Hematopoietic multipotent progenitor cell treated with erythropoietin and hydrocortisone succinate and interleukin-3 and kit ligand, for 15 days (in vitro differentiated cells): ENCODE results near the gene ELF2.
A peak's percentile ranks its signal among the peaks of the same experiment; 100 is the strongest.
"Not testable (repeated sequence)": the region's sequence is repeated elsewhere in the genome, so short reads cannot be mapped to it uniquely, and the experiment has no call there.

ENCODE experiments used
- DNase-seq: peaks from one replicate; pipeline ENCODE4 v3.0.0-alpha.2; 2015; ENCODE audit warnings: low spot score

ELF2 gene

GRCh38 chr4:139142980-139143379 lies 34.0 kb downstream of the ELF2 start:
- no peak for DNase-seq

GRCh38 chr4:139142087-139142486 lies 34.9 kb downstream of the ELF2 start:
- DNase-seq: no peak

GRCh38 chr4:139137763-139138162 lies 39.3 kb downstream of the ELF2 start:
- no peak for DNase-seq

DNA sequence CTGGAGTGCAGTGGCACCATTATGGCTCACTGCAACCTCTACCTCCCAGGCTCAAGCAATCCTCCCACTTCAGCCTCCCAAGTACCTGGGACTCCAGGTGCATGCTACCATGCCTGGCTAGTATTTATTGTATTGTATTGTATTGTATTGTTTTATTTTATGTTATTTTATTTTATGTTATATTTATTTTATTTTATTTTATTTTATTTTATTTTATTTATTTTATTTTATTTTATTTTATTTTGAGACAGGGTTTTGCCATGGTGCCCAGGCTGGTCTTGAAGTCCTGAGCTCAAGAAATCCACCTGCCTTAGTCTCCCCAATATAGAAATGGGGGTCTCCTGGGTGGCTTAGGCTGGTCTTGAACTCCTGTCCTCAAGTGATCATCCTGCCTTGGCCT lies 42.6 kb downstream of the ELF2 start:
- no peak for DNase-seq

GRCh38 chr4:139131209-139131870 lies 45.7 kb downstream of the ELF2 start:
- no peak for DNase-seq

GRCh38 chr4:139129206-139129605 lies 47.8 kb downstream of the ELF2 start:
- DNase-seq: no peak

GRCh38 chr4:139126898-139127297 lies 50.1 kb downstream of the ELF2 start:
- DNase-seq: no peak

- DNase-seq: no peak
Observed at GRCh38 chr4:139123910-139124309, 53.1 kb downstream of the ELF2 start.

DNA sequence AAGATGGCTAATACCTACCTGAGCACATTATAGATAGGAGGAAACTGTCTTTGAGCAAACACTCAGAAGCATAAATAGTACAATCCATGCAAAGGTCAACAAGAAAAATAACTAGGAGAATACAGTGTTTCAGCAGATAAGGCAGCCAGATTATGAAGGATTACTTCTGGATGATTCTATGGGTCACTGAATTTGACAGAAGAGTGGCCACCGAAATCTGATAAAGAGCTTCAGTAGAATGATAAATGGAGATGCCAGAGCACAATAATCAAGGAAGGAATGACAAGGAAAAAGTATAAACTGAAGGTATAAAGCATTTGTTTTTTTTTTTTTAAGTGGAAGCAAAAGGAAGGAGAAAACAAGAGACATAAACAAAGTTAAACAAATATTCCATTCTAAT lies 58.7 kb downstream of the ELF2 start:
- DNase-seq: no peak

GRCh38 chr4:139115226-139115625 lies 61.8 kb downstream of the ELF2 start:
- no peak for DNase-seq

DNA sequence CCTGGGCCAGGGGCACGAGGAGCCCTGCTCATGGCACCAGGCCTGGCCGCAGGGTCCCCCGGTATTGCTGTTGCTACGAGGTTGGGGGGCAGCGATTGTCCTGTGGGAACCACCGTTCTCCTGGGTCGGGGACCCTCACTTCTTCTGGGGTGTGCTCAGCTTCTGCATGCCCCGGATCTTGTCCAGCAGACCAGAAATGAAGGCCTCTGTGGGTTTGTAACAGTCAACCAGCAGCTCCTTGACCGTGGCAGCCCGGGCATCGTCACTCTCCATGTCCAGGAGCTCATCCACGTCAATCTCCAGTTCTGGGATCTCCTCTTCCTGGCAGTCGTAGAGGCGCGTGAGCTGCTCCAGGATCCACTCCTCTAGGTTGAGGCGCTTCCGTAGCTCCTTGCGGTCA lies 62.2 kb downstream of the ELF2 start:
- not testable (repeated sequence) for DNase-seq

GRCh38 chr4:139112650-139113049 lies 64.4 kb downstream of the ELF2 start:
- DNase-seq: no peak

DNA sequence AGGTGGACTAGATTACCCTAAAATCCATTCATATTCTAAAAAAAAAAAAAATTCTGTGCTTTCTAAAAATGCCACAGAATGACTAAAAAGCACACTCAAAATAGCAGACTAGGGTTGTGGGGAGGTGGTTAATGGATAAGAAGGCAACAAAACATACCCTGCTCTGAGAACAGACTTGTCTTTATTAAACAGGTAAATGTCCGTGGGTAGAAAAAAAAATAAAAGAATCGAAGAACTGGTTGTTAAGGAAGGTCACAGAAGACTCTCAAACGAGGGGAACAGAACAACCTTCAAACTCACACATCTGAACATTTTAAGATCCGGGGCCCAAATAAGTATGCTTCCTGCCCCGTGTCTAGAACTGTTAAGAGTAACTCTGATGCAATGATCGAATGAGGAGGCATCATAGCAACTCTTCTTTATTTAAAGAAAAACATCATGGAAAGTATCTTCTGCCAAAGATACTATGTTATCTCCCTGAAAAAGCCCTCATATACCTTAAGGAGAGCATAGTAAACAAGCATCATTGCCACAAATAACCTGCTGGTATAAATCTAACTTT lies 68.4 kb downstream of the ELF2 start:
- DNase-seq: no peak

- peak; percentile 87 for DNase-seq
Observed at GRCh38 chr4:139099366-139099982, 77.5 kb downstream of the ELF2 start.

- DNase-seq: no peak
Observed at GRCh38 chr4:139092271-139092670, 84.7 kb downstream of the ELF2 start.

DNA sequence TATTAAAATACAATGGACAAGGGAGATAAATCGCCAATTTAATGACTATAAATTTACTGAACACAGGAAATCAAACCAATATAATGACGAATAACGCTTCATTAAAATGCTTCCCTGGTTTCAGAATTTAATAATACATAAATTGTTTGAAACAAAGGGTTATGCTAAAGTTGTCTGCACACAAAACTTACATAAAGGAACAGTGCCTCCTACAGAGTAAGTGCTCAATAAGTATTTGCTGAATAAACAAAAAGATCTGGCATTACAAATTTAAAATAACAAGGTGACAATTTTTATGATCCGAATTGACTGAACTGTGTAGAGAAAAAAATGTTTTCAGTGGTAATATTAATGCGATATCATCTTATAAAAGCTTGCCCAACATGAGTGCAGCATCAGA lies 91.9 kb downstream of the ELF2 start:
- peak; percentile 37 for DNase-seq

DNA sequence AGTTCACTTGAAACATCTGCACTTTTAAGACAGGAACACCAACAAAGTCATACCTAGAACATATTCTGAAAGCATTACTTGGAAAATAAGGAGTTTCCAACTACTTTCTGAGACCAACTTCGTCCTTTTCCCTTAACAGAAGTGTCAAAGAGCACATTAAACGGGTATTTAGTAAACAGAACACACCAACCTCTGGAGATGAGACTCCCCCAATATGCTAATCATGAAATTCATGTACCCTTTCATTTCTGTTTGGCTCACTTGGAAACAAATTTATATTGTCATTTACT lies 92.3 kb downstream of the ELF2 start:
- DNase-seq: peak; percentile 31

- DNase-seq: peak; percentile 81
Observed at GRCh38 chr4:139083956-139084803, 92.8 kb downstream of the ELF2 start.

DNA sequence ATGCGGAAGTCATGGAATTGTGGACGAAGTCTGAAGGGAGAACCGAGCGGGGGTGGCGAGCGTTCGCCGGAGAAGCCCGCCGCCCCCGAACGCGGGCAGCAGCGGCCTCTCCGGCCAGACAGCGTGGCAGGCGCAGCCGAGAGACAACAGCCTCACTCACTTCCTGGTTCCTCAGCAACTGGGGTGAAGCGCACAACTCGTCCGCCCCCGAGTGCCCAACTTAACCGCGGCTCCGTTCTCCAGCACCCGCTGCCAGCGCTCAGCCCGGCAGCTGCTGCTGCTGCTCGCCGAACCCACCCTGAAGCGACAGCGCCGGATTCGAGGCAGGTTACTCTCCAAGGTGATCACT lies 93.4 kb downstream of the ELF2 start:
- peak; percentile 61 for DNase-seq

GRCh38 chr4:139082750-139083606 lies 94.0 kb downstream of the ELF2 start:
- peak; percentile 94 for DNase-seq

DNA sequence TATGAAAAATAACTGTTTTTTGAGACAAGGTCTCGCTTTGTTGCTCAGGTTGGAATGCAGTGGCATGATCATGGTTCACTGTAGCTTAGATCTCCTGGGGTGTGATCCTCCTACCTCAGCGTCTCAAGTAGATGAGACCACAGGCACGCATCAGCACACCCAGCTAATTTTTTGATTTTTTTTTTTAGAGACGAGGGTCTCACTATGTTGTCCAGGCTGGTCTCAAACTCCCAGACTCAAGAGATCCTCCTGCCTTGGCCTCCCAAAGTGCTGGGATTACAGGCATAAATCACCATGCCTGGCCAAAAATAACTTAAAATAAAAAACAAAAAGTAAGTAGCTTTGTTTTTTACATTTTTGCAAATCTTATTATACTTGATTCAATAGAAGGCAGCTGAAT lies 98.1 kb downstream of the ELF2 start:
- DNase-seq: no peak
